Umbilical cord (tissue), 2 donors: ENCODE measurements around the gene LCMT1. TPM values are rescaled to one million over a fixed set of nuclear protein-coding genes. Genes with fewer than 3 reads are reported as not detected.
"Not testable (repeated sequence)": the region's sequence is repeated elsewhere in the genome, so short reads cannot be mapped to it uniquely, and the experiment has no call there.

Experiments used
- DNase-seq: peaks from one replicate; pipeline ENCODE4 v3.0.0-alpha.2; 2015; ENCODE audit warnings: low spot score
- total RNA-seq: library from RNA; depleted of rRNA; stranded (reverse); fragments of >200 nt; gene quantifications from one replicate; pipeline ENCODE4 v1.2.3, GENCODE V29; 2014; ENCODE audit warnings: low replicate concordance; ENCODE audit not compliant: insufficient read depth

LCMT1 gene
- total RNA-seq, 1 donor from 2014 or later, result 64.0 TPM

GRCh38 chr16:25141648-25142047 is 30.1 kb downstream of the LCMT1 start:
- peak; percentile 58 for DNase-seq

GRCh38 chr16:25143928-25144327 is 32.4 kb downstream of the LCMT1 start:
- no peak for DNase-seq

GRCh38 chr16:25148568-25149215 is 37.1 kb downstream of the LCMT1 start:
- DNase-seq, result no peak

- no peak for DNase-seq
These were observed 40.5 kb downstream of the LCMT1 start for GRCh38 chr16:25151996-25152395.

DNA sequence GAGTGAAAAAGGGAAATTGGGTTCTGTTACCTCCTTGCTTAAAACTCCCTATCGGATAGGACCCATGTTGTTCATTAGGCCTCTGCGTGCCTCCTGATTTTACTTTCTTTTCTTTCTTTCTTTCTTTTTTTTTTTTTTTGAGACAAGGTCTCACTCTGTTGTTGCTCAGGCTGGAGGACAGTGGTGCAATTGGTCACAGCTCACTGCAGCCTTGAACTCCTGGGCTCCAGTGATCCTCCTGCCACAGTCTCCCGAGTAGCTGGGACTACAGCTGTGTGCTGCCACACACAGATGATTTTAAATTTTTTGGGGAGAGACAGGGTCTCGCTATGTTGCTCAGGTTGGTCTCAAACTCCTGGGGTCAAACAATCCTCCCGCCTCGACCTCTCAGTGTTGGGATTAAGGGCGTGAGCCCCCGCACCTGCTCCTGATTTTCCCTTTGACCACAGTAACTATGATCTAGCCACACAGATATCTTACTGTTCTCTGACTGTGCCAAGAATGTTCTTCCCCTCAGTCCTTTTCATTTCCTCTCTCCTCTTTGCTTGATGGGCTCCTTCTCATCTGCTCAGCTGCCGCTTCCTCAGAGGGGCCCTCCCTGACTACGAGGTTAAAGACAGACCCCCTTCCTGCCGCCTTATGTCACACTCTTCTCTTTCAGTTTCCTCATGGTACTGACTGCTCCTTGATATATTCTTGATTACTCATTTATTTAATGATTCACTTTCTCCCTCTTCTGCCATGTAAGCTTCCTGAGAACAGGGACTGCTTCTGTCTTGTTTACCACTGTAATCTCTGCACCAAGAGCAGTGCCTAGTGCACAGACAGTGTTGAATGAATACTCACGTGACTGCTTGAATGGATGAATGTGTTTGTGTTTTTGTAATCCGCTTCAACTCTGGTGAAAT is 44.3 kb downstream of the LCMT1 start:
- no peak for DNase-seq

GRCh38 chr16:25157271-25157875 is 45.8 kb downstream of the LCMT1 start:
- no peak for DNase-seq

DNA sequence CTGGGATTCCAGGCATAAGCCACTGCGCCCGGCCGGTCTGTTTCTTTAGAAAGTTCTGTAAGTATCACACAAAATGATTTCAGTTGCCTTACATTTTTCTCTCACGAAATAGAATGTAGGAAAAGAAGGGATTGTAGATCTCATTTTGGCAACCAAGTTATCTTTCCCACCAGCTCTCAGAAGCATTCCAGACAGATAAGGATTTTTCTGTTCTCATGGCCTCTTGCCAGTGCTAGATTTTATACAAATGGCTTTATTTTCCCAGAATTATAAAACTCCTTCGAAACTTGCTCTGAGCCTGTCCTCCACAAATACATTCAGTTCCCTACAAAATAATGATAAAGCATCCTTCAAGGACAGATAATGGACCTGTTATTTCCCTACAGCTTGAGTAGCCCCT is 46.9 kb downstream of the LCMT1 start:
- DNase-seq, result peak; percentile 21

DNA sequence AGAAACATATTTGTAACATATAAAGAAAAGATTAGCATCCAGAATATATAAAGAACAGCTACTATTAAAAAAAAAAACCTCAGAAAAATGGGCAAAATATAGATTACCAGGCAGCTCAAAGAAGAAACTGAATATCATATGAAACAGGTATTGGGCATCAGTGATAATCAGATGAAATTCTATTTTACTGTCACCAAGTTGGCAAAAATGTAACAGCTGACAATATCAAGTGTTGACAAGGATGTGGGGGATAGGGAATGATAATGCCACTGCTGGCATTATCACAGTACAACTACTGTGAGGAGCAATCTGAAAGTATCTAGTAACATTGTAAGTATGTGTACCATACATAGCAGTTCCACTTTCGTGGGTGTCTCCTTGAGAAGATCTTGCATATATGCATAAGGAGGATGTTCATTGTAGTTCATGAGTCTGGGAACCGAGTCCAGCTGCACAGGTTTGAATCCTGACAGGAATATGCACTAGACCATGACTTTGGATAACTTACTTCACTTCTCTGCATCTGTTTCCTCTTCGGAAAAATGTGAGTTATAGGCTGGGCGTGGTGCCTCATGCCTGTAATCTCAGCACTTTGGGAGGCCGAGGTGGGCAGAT is 50.3 kb downstream of the LCMT1 start:
- DNase-seq, result no peak

GRCh38 chr16:25163683-25164082 is 52.1 kb downstream of the LCMT1 start:
- no peak for DNase-seq

DNA sequence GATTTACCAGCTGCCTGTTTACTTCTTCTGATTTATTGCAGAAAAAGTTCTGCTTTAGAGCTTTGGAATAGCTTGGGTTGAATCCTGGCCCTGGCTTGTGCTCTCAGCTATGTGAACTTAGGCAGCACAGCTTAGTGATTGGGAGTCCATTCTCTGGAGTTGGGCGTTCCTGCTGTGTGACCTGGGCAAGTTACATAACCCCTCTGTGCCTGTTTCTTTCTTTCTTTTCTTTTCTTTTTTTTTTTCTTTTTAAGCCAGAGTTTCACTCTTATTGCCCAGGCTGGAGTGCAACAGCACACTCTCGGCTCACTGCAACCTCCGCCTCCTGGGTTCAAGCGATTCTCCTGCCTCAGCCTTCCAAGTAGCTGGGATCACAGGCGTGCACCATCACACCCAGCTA is 53.7 kb downstream of the LCMT1 start:
- no peak for DNase-seq

GRCh38 chr16:25167920-25168319 is 56.4 kb downstream of the LCMT1 start:
- DNase-seq, result not testable (repeated sequence)

DNA sequence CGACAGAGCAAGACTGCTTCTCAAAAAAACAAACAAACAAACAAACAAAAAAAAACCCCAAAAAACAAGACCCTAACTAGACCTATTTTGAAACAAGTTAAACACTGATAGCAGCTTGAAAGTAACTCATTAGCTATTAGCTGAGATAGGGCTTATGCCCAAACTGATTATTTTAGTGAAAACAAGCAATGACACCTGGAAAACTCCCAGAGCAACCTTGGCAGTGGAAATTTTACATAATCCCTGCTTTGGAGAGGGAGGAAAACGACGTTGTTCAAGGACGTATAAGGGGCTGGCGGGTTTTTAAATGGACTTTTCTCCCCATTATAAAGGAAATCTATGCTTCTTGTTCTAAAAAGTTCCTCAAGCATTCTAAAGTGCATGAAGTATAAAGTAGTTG is 59.8 kb downstream of the LCMT1 start:
- no peak for DNase-seq

- DNase-seq, result no peak
These were observed 61.3 kb downstream of the LCMT1 start for GRCh38 chr16:25172831-25173230.

DNA sequence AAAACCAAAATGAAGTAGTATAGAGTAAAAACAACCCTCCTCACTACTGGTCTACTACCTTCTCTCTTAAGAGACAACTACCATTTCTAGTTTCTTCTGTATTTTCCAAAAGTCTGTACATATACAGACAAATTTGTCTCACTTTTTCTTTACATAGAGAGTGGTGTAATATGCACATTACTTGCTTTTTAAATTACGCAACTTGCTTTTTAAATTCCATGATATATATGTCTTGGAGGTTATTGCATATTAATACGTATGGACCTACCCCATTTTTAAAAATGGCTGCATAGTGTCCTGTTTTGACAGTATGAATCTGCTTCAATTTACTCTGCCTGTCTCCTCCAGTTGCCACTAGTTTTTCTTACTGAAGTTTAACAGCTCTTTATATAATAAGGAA is 62.7 kb downstream of the LCMT1 start:
- no peak for DNase-seq

- DNase-seq, result no peak
These were observed 64.6 kb downstream of the LCMT1 start for GRCh38 chr16:25176136-25176535.

DNA sequence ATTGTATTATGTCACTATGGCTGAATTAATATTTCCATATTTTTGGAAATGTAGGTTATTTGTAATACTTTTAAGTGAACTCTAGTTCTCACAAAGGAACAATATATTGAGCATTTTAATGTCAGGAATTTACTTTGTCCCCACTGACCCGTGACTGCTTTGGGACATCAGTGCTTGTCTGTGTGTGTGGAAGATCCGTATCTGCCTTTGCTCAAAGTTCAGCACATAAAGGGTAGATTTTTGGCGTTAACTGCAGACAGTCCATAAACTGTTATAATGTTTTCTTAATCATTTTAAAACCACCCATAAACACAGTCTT is 65.9 kb downstream of the LCMT1 start:
- no peak for DNase-seq

DNA sequence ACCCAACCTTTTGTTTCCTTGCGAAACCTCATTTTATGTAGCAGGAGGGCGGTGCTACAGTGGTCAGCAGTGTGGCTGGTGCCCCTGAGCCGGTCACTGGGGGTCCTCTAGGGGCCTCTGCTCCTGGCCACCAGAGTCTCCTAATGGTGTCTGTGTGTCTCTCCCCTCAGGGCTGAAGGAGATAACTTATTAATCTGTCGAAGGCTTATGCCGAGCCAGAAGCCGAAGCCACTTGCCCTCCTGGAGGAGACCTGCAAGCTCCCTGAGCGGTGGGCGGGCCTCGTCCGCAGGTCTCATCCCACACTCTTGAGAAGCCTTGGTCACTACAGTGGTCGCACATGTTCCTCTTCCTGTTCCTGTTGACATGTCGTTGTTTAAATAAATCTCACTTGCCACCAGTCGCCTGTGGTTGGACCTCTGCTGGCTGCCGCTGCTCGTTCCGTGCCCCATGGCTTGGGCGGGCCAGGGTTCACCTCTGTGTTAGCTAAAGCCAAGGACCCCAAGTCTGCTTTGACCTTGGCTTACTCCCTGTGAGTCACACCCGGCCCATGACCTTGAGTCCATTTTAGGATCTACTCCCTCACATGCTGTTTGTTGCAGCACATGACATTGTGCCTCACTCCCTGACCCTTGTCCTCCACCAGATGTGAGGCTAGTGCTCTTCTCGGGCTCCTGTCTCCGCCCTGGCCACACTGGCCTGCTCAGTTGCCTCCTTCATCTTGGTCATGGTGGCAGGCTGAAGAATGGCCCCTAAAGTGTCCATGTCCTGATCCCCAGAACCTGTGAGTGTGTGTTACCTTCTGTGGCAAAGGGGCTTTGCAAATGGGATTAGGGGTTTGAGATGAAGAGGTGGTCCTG is 66.5 kb downstream of the LCMT1 start:
- DNase-seq, result no peak

DNA sequence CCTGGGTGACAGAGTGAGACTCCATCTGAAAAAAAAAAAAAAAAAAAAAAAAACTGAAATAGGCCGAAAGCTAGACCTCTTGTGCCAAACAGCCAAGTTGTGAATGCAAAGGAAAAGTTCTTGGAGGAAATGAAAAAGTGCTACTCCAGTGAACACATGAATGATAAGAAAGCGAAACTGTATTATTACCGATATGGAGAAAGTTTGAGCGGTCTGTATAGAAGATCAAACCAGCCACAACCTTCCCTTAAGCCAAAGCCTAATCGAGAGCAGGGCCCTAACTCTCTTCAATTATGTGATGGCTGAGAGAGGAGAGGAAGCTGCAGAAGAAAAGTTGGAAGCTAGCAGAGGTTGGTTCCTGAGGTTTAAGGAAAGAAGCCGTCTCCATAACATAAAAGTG is 69.7 kb downstream of the LCMT1 start:
- DNase-seq, result not testable (repeated sequence)

DNA sequence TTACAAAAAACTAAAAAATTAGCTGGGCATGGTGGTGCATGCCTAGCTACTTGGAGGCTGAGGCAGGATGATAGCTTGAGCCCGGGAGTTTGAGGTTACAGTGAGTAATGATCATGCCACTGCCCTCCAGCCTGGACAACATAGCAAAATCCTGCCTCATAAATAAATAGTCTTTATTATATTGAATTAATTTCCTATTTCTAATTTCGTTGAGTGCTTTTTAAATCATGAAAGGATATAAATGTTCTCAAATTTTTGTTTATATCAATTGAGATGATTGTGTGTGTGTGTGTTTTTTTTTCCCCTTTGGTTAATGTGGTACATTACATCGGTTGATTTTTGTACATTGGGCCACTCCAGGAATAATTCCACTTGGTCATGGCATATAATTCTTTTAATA is 73.2 kb downstream of the LCMT1 start:
- no peak for DNase-seq

GRCh38 chr16:25187491-25187795 is 75.9 kb downstream of the LCMT1 start:
- no peak for DNase-seq

- DNase-seq, result no peak
These were observed 77.8 kb downstream of the LCMT1 start for GRCh38 chr16:25189305-25189704.

GRCh38 chr16:25192096-25192495 is 80.6 kb downstream of the LCMT1 start:
- no peak for DNase-seq
